ENCODE data around the gene MORN3.
"Not testable (repeated sequence)": the region's sequence is repeated elsewhere in the genome, so short reads cannot be mapped to it uniquely, and the experiment has no call there.

MORN3 gene

GRCh38 chr12:121669521-121669900 is at the start of gene MORN3:
TSS of gene MORN3 (minus strand) at chr12:121669654. CDS start at chr12:121669483, 171 bp downstream.
- no peak for DNase-seq

- no peak for DNase-seq
These were observed 49.3 kb upstream of the MORN3 start for GRCh38 chr12:121718653-121719239.

GRCh38 chr12:121717041-121717699 is 47.7 kb upstream of the MORN3 start:
- no peak for DNase-seq

GRCh38 chr12:121715862-121716435 is 46.5 kb upstream of the MORN3 start:
- no peak for DNase-seq

GRCh38 chr12:121715055-121715454 is 45.6 kb upstream of the MORN3 start:
- DNase-seq: not testable (repeated sequence)

GRCh38 chr12:121713793-121714192 is 44.3 kb upstream of the MORN3 start:
- DNase-seq: no peak

GRCh38 chr12:121713257-121713777 is 43.9 kb upstream of the MORN3 start:
- DNase-seq: no peak

- DNase-seq: peak; percentile 30
These were observed 43.2 kb upstream of the MORN3 start, which contains the start of gene TMEM120B for GRCh38 chr12:121712461-121713256. TSS of gene TMEM120B (plus strand) at chr12:121712752. CDS start at chr12:121712896, 144 bp downstream.

- DNase-seq: no peak
These were observed 42.7 kb upstream of the MORN3 start for GRCh38 chr12:121712190-121712460.

- no peak for DNase-seq
These were observed 42.1 kb upstream of the MORN3 start for GRCh38 chr12:121711361-121712189.

GRCh38 chr12:121709478-121709961 is 40.1 kb upstream of the MORN3 start:
- DNase-seq: no peak

- not testable (repeated sequence) for DNase-seq
These were observed 39.6 kb upstream of the MORN3 start for GRCh38 chr12:121709064-121709424.

GRCh38 chr12:121708313-121709063 is 39.0 kb upstream of the MORN3 start:
- no peak for DNase-seq

- DNase-seq: no peak
These were observed 36.1 kb upstream of the MORN3 start for GRCh38 chr12:121705514-121705913.

- DNase-seq: no peak
These were observed 33.5 kb upstream of the MORN3 start for GRCh38 chr12:121702944-121703343.

GRCh38 chr12:121701667-121702277 is 32.3 kb upstream of the MORN3 start:
- DNase-seq: no peak

GRCh38 chr12:121697861-121698260 is 28.4 kb upstream of the MORN3 start:
- not testable (repeated sequence) for DNase-seq

GRCh38 chr12:121697093-121697698 is 27.7 kb upstream of the MORN3 start:
- DNase-seq: peak; percentile 39

GRCh38 chr12:121693155-121693687 is 23.8 kb upstream of the MORN3 start:
- no peak for DNase-seq

GRCh38 chr12:121692744-121693143 is 23.3 kb upstream of the MORN3 start:
- DNase-seq: not testable (repeated sequence)

Measured in KG1 (cell line).